Measurements from ENCODE around the gene EGFR.

DNA sequence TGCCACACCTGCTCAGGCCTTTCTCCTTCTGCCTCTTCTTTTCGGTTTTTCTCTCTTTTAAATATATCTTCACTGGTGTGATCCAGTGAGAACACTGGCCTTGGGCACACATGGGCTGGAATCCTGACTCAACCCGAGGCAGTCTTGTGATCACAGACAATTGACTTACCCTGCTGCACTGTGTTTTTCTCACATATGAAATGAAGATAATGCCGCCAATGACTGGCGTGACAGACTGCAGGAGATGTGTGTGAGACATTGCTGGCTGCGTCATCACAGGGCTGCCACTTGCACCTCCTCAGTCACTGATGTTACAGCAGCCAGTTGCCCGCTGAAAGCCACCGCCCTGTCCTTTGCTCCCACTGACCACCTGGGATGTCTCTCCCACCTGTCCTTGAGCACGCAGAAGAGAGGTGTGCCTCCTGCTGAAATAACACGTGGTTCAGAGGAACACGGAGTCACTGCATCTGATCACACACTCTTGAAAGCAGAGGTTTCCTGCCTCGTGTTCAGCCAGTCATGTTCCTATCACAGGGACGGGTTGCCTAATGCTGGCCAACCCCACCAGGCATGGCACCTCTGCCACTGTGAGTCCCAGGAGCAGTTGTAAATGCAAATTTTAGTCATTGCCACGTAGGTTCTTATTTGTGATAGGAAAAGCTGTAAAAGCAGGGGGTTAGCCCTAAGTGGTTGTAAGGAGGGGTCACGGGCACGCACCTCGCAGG lies 221.8 kb downstream of the EGFR start:
- TF ChIP-seq, protein P1, sequence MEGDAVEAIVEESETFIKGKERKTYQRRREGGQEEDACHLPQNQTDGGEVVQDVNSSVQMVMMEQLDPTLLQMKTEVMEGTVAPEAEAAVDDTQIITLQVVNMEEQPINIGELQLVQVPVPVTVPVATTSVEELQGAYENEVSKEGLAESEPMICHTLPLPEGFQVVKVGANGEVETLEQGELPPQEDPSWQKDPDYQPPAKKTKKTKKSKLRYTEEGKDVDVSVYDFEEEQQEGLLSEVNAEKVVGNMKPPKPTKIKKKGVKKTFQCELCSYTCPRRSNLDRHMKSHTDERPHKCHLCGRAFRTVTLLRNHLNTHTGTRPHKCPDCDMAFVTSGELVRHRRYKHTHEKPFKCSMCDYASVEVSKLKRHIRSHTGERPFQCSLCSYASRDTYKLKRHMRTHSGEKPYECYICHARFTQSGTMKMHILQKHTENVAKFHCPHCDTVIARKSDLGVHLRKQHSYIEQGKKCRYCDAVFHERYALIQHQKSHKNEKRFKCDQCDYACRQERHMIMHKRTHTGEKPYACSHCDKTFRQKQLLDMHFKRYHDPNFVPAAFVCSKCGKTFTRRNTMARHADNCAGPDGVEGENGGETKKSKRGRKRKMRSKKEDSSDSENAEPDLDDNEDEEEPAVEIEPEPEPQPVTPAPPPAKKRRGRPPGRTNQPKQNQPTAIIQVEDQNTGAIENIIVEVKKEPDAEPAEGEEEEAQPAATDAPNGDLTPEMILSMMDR (IDR thresholded peaks at IDR 0.05; ENCODE audit: extremely low read depth in 1 of 2, insufficient read depth in 1 of 2, low read depth in 1 of 2, low read length in 2 of 2): no peak
- no peak for TF ChIP-seq POLR2A (IDR thresholded peaks at IDR 0.05; ENCODE audit: low read depth, low read length)
- no peak for TF ChIP-seq EZH2 (IDR thresholded peaks at IDR 0.05; ENCODE audit: borderline replicate concordance, low read depth, low read length, severe bottlenecking)
- TF ChIP-seq, protein P2, sequence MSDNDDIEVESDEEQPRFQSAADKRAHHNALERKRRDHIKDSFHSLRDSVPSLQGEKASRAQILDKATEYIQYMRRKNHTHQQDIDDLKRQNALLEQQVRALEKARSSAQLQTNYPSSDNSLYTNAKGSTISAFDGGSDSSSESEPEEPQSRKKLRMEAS (IDR thresholded peaks at IDR 0.05; ENCODE audit: insufficient read depth, insufficient read length): no peak
- TF ChIP-seq POLR2AphosphoS5 (IDR thresholded peaks at IDR 0.05; ENCODE audit: insufficient read depth, low read depth, low read length): no peak
- no peak for TF ChIP-seq FOS (IDR thresholded peaks at IDR 0.05; ENCODE audit: borderline replicate concordance, insufficient read depth, low read length)
- TF ChIP-seq MYC (IDR thresholded peaks at IDR 0.05; ENCODE audit: low read depth, low read length): no peak
- TF ChIP-seq GATA2 (IDR thresholded peaks at IDR 0.05; ENCODE audit: insufficient read depth, insufficient read length, low read depth, low read length): no peak
- TF ChIP-seq JUN (IDR thresholded peaks at IDR 0.05; ENCODE audit: borderline replicate concordance, insufficient read depth, insufficient read length, low read depth): no peak

Data from endothelial cell of umbilical vein (primary cell).